GM12878 (cell line): ENCODE results near the gene ETS1. TPM values are rescaled to one million over a fixed set of nuclear protein-coding genes. Genes with fewer than 3 reads are reported as not detected.

ENCODE experiments used
- EED ChIP-seq: sonication (generic); IDR thresholded peaks from 2 replicates; pipeline ENCODE4 v1.6.1; 2016; ENCODE audit warnings: antibody characterized with exemption, low read depth
- FOXK2 ChIP-seq: fragments of 450-650 bp; IDR thresholded peaks from 2 replicates; pipeline ENCODE4 v1.6.1; 2017; ENCODE audit warnings: mild to moderate bottlenecking, moderate library complexity
- MTA3 ChIP-seq: IDR thresholded peaks from 2 replicates; pipeline ENCODE4 v1.6.1; 2012; ENCODE audit warnings: low read length, inconsistent platforms, borderline replicate concordance
- NFXL1 ChIP-seq: fragments of 450-650 bp; IDR thresholded peaks from 2 replicates; pipeline ENCODE4 v1.6.1; 2017; ENCODE audit warnings: antibody characterized with exemption, mild to moderate bottlenecking, borderline replicate concordance
- PAX5 ChIP-seq: IDR thresholded peaks from 2 replicates; pipeline ENCODE4 v1.6.1; 2011; ENCODE audit warnings: low read depth, low read length, borderline replicate concordance
- RAD51 ChIP-seq: fragments of 450-650 bp; IDR thresholded peaks from 2 replicates; pipeline ENCODE4 v1.6.1; 2016; ENCODE audit warnings: moderate library complexity, mild to moderate bottlenecking, inconsistent platforms
- RB1 ChIP-seq: fragments of 450-650 bp; formaldehyde crosslinking; IDR thresholded peaks from 2 replicates; pipeline ENCODE4 v1.6.1; 2017; ENCODE audit warnings: mild to moderate bottlenecking, borderline replicate concordance
- SP1 ChIP-seq: IDR thresholded peaks from one replicate; pipeline ENCODE4 v1.6.1; 2011; ENCODE audit warnings: low read depth, low read length
- SUPT20H ChIP-seq: IDR thresholded peaks from 2 replicates; pipeline ENCODE4 v1.6.1; 2011; ENCODE audit warnings: low read depth, mild to moderate bottlenecking, low read length, moderate library complexity, borderline replicate concordance; ENCODE audit not compliant: control insufficient read depth
- ZNF274 ChIP-seq: IDR thresholded peaks from one replicate; pipeline ENCODE4 v1.8.0; 2011; ENCODE audit not compliant: insufficient read length, insufficient read depth
- polyA plus RNA-seq, 11 experiments: library from polyadenylated mRNA; depleted of rRNA in 4 of 11; unstranded in 6 of 11; stranded (reverse) in 5 of 11; fragments of >200 nt; fragmentation: Nextera tagmentation in 4 of 11; fragmentation: Illumina TruSeq in 1 of 11; extraction: Ambion mirVana in 4 of 11; extraction: Trizol in 1 of 11; gene quantifications; 1 replicate in 1 of 11; 2 replicates in 10 of 11; pipeline versions ENCODE4 v1.2.1 to v1.2.3, GENCODE V29; 2011 to 2016; ENCODE audit warnings: inconsistent platforms in 2 of 11, missing spikeins in 2 of 11, low read depth in 1 of 11
- total RNA-seq, 4 experiments: library from RNA; depleted of rRNA in 3 of 4; stranded (reverse); fragments of >200 nt in 3 of 4; fragmentation: Illumina TruSeq in 1 of 4; extraction: Trizol in 1 of 4; gene quantifications; 2 replicates each; pipeline versions ENCODE4 v1.2.1 to v1.2.3, GENCODE V29; 2013 to 2021
- TF ChIP-seq, protein P1 (sequence below): fragments of 150-350 bp; IDR thresholded peaks from 2 replicates; pipeline ENCODE4 v1.6.1; 2016; ENCODE audit warnings: low read depth, low read length
- TF ChIP-seq, protein P2 (sequence below): fragments of 450-650 bp; conservative IDR thresholded peaks from 2 replicates; pipeline ENCODE4 v1.6.1; 2017; ENCODE audit warnings: mild to moderate bottlenecking, moderate library complexity
- TF ChIP-seq, protein P3 (sequence below): fragments of 450-650 bp; IDR thresholded peaks from 2 replicates; pipeline ENCODE4 v1.6.1; 2016; ENCODE audit warnings: mild to moderate bottlenecking
- TF ChIP-seq, protein P4 (sequence below): fragments of 450-650 bp; IDR thresholded peaks from 2 replicates; pipeline ENCODE4 v1.6.1; 2018; ENCODE audit warnings: mild to moderate bottlenecking, low read depth, moderate library complexity; ENCODE audit not compliant: partially characterized antibody
- TF ChIP-seq, protein P5 (sequence below): fragments of 450-650 bp; IDR thresholded peaks from 2 replicates; pipeline ENCODE4 v1.6.1; 2016; ENCODE audit warnings: mild to moderate bottlenecking
- TF ChIP-seq, protein P6 (sequence below): IDR thresholded peaks from 2 replicates; pipeline ENCODE4 v1.6.1; 2011; ENCODE audit warnings: borderline replicate concordance, low read depth, mild to moderate bottlenecking, moderate library complexity, mixed read lengths, low read length; ENCODE audit not compliant: insufficient read depth; ENCODE audit errors: extremely low read length

ETS1 gene
- total and polyA plus RNA-seq, 10 of the 15 experiments (the other 5 are each of a cell fraction or from before 2014, with no cell fraction given): 12.5 to 112 (median 55.5) TPM

DNA sequence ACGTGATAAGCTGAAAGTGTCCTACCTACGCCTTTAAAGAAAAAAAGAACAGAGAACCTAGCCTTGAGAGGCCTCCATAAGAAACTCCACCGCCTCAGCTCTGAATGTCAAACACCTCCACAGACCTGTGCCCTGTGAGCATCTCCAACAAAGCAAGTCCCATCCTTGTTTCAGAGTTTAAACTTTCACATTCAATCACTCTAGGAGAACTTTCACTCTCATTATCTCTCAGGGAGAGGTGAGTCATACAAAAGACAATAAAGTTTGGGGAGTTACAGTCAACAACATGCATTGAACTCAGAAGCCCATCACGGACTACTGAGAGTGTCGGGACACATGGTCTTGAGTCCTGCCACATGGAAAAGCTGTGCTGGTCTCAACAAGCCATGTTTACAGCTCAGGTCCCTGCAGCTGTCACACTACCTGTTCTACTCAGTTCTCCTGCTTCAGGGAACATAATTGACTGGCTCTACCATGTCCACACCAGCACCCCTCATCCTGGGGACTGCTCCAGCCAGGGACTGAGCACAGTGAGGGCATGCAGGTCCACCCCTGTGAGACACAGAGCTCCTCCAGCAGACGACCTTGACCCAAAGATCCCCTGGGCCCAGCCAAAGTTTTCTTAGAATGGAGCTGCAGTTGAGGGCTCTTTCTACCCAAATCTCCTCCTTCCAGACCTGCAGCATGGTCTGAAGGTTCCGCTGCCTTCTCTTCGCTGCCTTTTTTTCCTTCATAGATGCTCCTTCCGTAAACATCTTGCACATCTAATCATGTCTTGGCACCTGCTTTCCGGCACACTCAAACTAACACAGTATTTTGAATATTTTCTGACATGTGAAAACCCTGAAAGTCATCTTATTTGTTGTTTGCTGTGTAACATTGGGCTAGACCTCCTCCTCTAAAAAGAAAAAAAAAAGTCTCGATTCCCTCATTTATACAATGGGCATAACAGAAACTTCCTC, 114.9 kb downstream of the ETS1 start (continued):
- TF ChIP-seq, protein P1, sequence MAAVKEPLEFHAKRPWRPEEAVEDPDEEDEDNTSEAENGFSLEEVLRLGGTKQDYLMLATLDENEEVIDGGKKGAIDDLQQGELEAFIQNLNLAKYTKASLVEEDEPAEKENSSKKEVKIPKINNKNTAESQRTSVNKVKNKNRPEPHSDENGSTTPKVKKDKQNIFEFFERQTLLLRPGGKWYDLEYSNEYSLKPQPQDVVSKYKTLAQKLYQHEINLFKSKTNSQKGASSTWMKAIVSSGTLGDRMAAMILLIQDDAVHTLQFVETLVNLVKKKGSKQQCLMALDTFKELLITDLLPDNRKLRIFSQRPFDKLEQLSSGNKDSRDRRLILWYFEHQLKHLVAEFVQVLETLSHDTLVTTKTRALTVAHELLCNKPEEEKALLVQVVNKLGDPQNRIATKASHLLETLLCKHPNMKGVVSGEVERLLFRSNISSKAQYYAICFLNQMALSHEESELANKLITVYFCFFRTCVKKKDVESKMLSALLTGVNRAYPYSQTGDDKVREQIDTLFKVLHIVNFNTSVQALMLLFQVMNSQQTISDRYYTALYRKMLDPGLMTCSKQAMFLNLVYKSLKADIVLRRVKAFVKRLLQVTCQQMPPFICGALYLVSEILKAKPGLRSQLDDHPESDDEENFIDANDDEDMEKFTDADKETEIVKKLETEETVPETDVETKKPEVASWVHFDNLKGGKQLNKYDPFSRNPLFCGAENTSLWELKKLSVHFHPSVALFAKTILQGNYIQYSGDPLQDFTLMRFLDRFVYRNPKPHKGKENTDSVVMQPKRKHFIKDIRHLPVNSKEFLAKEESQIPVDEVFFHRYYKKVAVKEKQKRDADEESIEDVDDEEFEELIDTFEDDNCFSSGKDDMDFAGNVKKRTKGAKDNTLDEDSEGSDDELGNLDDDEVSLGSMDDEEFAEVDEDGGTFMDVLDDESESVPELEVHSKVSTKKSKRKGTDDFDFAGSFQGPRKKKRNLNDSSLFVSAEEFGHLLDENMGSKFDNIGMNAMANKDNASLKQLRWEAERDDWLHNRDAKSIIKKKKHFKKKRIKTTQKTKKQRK: no peak
- TF ChIP-seq, protein P2, sequence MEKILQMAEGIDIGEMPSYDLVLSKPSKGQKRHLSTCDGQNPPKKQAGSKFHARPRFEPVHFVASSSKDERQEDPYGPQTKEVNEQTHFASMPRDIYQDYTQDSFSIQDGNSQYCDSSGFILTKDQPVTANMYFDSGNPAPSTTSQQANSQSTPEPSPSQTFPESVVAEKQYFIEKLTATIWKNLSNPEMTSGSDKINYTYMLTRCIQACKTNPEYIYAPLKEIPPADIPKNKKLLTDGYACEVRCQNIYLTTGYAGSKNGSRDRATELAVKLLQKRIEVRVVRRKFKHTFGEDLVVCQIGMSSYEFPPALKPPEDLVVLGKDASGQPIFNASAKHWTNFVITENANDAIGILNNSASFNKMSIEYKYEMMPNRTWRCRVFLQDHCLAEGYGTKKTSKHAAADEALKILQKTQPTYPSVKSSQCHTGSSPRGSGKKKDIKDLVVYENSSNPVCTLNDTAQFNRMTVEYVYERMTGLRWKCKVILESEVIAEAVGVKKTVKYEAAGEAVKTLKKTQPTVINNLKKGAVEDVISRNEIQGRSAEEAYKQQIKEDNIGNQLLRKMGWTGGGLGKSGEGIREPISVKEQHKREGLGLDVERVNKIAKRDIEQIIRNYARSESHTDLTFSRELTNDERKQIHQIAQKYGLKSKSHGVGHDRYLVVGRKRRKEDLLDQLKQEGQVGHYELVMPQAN: no peak
- peak; percentile 70; the same call in 1 of the 2 replicates for TF ChIP-seq PAX5
- TF ChIP-seq RAD51: no peak
- no peak for TF ChIP-seq FOXK2
- no peak for TF ChIP-seq NFXL1
- TF ChIP-seq, protein P3, sequence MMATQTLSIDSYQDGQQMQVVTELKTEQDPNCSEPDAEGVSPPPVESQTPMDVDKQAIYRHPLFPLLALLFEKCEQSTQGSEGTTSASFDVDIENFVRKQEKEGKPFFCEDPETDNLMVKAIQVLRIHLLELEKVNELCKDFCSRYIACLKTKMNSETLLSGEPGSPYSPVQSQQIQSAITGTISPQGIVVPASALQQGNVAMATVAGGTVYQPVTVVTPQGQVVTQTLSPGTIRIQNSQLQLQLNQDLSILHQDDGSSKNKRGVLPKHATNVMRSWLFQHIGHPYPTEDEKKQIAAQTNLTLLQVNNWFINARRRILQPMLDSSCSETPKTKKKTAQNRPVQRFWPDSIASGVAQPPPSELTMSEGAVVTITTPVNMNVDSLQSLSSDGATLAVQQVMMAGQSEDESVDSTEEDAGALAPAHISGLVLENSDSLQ: peak; percentile 61; the same call in 1 of the 2 replicates
- TF ChIP-seq ZNF274: no peak
- TF ChIP-seq, protein P4, sequence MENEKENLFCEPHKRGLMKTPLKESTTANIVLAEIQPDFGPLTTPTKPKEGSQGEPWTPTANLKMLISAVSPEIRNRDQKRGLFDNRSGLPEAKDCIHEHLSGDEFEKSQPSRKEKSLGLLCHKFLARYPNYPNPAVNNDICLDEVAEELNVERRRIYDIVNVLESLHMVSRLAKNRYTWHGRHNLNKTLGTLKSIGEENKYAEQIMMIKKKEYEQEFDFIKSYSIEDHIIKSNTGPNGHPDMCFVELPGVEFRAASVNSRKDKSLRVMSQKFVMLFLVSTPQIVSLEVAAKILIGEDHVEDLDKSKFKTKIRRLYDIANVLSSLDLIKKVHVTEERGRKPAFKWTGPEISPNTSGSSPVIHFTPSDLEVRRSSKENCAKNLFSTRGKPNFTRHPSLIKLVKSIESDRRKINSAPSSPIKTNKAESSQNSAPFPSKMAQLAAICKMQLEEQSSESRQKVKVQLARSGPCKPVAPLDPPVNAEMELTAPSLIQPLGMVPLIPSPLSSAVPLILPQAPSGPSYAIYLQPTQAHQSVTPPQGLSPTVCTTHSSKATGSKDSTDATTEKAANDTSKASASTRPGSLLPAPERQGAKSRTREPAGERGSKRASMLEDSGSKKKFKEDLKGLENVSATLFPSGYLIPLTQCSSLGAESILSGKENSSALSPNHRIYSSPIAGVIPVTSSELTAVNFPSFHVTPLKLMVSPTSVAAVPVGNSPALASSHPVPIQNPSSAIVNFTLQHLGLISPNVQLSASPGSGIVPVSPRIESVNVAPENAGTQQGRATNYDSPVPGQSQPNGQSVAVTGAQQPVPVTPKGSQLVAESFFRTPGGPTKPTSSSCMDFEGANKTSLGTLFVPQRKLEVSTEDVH: no peak
- TF ChIP-seq SUPT20H: no peak
- TF ChIP-seq, protein P5, sequence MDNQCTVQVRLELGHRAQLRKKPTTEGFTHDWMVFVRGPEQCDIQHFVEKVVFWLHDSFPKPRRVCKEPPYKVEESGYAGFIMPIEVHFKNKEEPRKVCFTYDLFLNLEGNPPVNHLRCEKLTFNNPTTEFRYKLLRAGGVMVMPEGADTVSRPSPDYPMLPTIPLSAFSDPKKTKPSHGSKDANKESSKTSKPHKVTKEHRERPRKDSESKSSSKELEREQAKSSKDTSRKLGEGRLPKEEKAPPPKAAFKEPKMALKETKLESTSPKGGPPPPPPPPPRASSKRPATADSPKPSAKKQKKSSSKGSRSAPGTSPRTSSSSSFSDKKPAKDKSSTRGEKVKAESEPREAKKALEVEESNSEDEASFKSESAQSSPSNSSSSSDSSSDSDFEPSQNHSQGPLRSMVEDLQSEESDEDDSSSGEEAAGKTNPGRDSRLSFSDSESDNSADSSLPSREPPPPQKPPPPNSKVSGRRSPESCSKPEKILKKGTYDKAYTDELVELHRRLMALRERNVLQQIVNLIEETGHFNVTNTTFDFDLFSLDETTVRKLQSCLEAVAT: no peak
- peak; percentile 20 for TF ChIP-seq SP1
- no peak for TF ChIP-seq RB1
- TF ChIP-seq MTA3: peak; percentile 87; the same call in 1 of the 2 replicates
- TF ChIP-seq, protein P6, sequence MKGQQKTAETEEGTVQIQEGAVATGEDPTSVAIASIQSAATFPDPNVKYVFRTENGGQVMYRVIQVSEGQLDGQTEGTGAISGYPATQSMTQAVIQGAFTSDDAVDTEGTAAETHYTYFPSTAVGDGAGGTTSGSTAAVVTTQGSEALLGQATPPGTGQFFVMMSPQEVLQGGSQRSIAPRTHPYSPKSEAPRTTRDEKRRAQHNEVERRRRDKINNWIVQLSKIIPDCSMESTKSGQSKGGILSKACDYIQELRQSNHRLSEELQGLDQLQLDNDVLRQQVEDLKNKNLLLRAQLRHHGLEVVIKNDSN: no peak
- TF ChIP-seq EED: peak; percentile 99
